Activated CD8-positive, alpha-beta T cell treated with anti-CD3 and anti-CD28 coated beads, Interleukin-2, amount 10 ng/mL, durations not matched to agents 7 days and 5 days (primary cell): ENCODE measurements around the gene F13A1. TPM values are rescaled to one million over a fixed set of nuclear protein-coding genes. Genes with fewer than 3 reads are reported as not detected.

Experiments
- ATAC-seq: fragments of 150-1000 bp; cut with Tn5 transposase; one replicate; pipeline ENCODE4 v1.10.0; 2021; ENCODE audit warnings: moderate library complexity
- CTCF ChIA-PET: fragments of 350-600 bp; sonication (Branson Sonifier 250); formaldehyde crosslinking; loops from one replicate; lab custom pipeline; 2021; ENCODE audit warnings: antibody characterized with exemption; lab: Charles Lee
- POLR2A ChIA-PET: fragments of 350-600 bp; sonication (Branson Sonifier 250); formaldehyde crosslinking; loops from one replicate; lab custom pipeline; 2021; ENCODE audit warnings: antibody characterized with exemption; lab: Charles Lee
- DNase-seq: peaks from one replicate; pipeline ENCODE4 v3.0.0-alpha.2; 2020
- H3K27ac Mint-ChIP-seq: one replicate; pipeline ENCODE4 v1.8.0; 2021; ENCODE audit warnings: mild to moderate bottlenecking, mixed read lengths
- H3K27me3 Mint-ChIP-seq: one replicate; pipeline ENCODE4 v1.8.0; 2021; ENCODE audit warnings: low read depth, mixed read lengths
- H3K36me3 Mint-ChIP-seq: one replicate; pipeline ENCODE4 v1.8.0; 2021; ENCODE audit warnings: low read depth, mixed read lengths
- H3K4me1 Mint-ChIP-seq: one replicate; pipeline ENCODE4 v1.8.0; 2021; ENCODE audit warnings: low read depth, mixed read lengths
- H3K4me3 Mint-ChIP-seq: one replicate; pipeline ENCODE4 v1.8.0; 2021; ENCODE audit warnings: mild to moderate bottlenecking, mixed read lengths
- H3K9me3 Mint-ChIP-seq: one replicate; pipeline ENCODE4 v1.8.0; 2022; ENCODE audit warnings: mixed read lengths; ENCODE audit not compliant: insufficient read depth
- total RNA-seq, 2 experiments: library from RNA; stranded (reverse); gene quantifications; one replicate each; pipeline ENCODE4 v1.2.3, GENCODE V29; 2021

F13A1 gene
- total RNA-seq, 2 experiments from 2014 or later: not detected

DNA sequence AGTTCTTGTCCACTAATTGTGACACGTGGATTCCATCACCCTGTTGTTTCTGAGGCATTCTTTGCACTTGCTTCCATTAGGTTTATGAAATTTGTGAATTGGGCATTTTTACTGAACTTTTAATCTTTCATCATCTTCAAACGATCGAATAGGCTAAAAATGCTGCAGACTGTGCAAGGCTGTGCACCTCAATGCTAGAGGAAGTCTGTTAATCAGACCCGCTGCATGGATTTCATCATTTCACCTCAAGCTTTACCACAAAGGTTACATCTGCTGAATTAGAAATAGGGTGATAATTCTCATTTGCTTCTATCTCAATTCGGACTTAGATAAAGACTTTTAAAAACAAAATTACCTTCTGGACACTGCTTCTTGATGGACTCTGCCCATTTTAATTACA is 27.8 kb upstream of the F13A1 start:
- ATAC-seq (no peak), DNase-seq (no peak)
- H3K9me3 Mint-ChIP-seq: no peaks in the 10 kb centered on the region
- no peak overlapping the region for H3K27ac Mint-ChIP-seq
- no peaks in the 10 kb centered on the region for H3K36me3 Mint-ChIP-seq
- H3K4me3 Mint-ChIP-seq: no peak overlapping the region
- ChIA-PET CTCF (no interaction called here), POLR2A (no interaction called here)
- no peaks in the 10 kb centered on the region for H3K4me1 Mint-ChIP-seq
- peaks cover 13% of the 10 kb centered on the region for H3K27me3 Mint-ChIP-seq

- CTCF ChIA-PET: no interaction called here
- no peaks in the 10 kb centered on the region for H3K4me1 Mint-ChIP-seq
- POLR2A ChIA-PET: no interaction called here
- no peak overlapping the region for H3K4me3 Mint-ChIP-seq
- no peaks in the 10 kb centered on the region for H3K9me3 Mint-ChIP-seq
- H3K27me3 Mint-ChIP-seq: peaks cover 17% of the 10 kb centered on the region
- DNase-seq: no peak
- ATAC-seq: no peak
- no peak overlapping the region for H3K27ac Mint-ChIP-seq
- H3K36me3 Mint-ChIP-seq: no peaks in the 10 kb centered on the region
Observed at GRCh38 chr6:6346427-6347023, 26.1 kb upstream of the F13A1 start.

DNA sequence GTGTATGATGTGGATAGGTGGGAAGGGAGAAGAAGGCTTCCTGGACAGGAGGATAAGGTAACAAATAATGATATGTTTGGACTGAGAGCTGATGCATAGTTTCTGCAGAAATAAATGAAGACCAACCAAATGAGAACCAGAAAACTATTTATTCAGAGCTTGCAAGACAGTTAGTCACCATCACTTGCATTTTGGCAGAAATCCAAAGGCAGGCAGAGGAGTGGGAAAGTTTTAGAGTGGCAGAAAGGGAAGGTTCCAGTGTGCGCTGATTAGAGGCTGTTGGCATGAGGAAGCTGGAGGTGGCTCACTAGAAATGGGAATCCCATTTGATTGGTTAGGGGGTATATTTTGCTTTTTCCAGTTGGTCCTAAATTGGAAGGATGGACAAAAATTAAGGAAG is 13.0 kb upstream of the F13A1 start:
- no peaks in the 10 kb centered on the region for H3K4me1 Mint-ChIP-seq
- H3K27me3 Mint-ChIP-seq: peaks cover 3% of the 10 kb centered on the region
- POLR2A ChIA-PET: interaction anchor here (0.5 kb wide), 1 partner anchor 270 kb away, joined by 5 read pairs; no protein-coding TSS in a partner anchor
- ATAC-seq (no peak), DNase-seq (no peak)
- CTCF ChIA-PET: no interaction called here
- no peak overlapping the region for H3K27ac Mint-ChIP-seq
- no peak overlapping the region for H3K4me3 Mint-ChIP-seq
- H3K36me3 Mint-ChIP-seq: no peaks in the 10 kb centered on the region
- no peaks in the 10 kb centered on the region for H3K9me3 Mint-ChIP-seq

- DNase-seq (no peak), ATAC-seq (no peak)
- H3K9me3 Mint-ChIP-seq: no peaks in the 10 kb centered on the region
- no peak overlapping the region for H3K4me3 Mint-ChIP-seq
- peaks cover 3% of the 10 kb centered on the region for H3K27me3 Mint-ChIP-seq
- no peak overlapping the region for H3K27ac Mint-ChIP-seq
- POLR2A ChIA-PET: interaction anchor here (0.5 kb wide), 1 partner anchor 271 kb away, joined by 5 read pairs; no protein-coding TSS in a partner anchor
- CTCF ChIA-PET: no interaction called here
- H3K4me1 Mint-ChIP-seq: no peaks in the 10 kb centered on the region
- H3K36me3 Mint-ChIP-seq: no peaks in the 10 kb centered on the region
Observed at GRCh38 chr6:6332811-6333244, 12.4 kb upstream of the F13A1 start.

- Mint-ChIP-seq H3K27me3 (peaks cover 3% of the 10 kb centered on the region), H3K4me3 (no peak overlapping the region), H3K9me3 (no peaks in the 10 kb centered on the region), H3K4me1 (no peaks in the 10 kb centered on the region), H3K36me3 (no peaks in the 10 kb centered on the region), H3K27ac (no peak overlapping the region)
- ChIA-PET POLR2A (no interaction called here), CTCF (no interaction called here)
- no peak for DNase-seq
- ATAC-seq: no peak
Observed at GRCh38 chr6:6331946-6332601, 11.6 kb upstream of the F13A1 start.

- H3K27ac Mint-ChIP-seq: no peak overlapping the region
- no peak for ATAC-seq
Observed at GRCh38 chr6:6331393-6331792, 10.9 kb upstream of the F13A1 start.

DNA sequence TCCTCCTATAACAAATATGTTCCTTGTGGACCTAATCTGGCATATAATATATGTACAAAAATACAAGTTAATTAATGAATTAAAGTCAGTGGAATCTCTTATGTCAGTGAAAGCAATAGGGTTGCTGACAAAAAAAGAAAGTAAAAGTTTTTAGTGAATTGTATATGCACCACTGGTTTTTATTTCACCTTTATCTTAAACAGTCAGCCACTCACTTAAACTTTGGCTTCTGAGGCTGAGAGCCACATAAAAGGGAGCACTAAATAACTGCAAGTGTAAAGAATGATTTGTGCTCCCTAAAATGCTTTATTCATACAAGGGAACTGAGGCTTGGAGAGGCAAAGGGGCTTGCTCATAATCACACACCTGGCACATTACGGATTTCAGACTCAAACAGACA is 9.9 kb upstream of the F13A1 start:
- Mint-ChIP-seq H3K27ac (no peak overlapping the region), H3K4me1 (no peaks in the 10 kb centered on the region), H3K36me3 (no peaks in the 10 kb centered on the region), H3K4me3 (no peak overlapping the region), H3K27me3 (peaks cover 6% of the 10 kb centered on the region), H3K9me3 (no peaks in the 10 kb centered on the region)
- ChIA-PET POLR2A (interaction anchor here (0.5 kb wide), 1 partner anchor 1741 kb away, joined by 3 read pairs; no protein-coding TSS in a partner anchor), CTCF (no interaction called here)
- DNase-seq (peak; percentile 1), ATAC-seq (no peak)

More at GRCh38 chr6:6331393-6331792, 10.9 kb upstream of the F13A1 start:
- Mint-ChIP-seq H3K9me3 (no peaks in the 10 kb centered on the region), H3K4me3 (no peak overlapping the region), H3K36me3 (no peaks in the 10 kb centered on the region), H3K4me1 (no peaks in the 10 kb centered on the region), H3K27me3 (peaks cover 5% of the 10 kb centered on the region)
- peak; percentile 12 for DNase-seq
- ChIA-PET POLR2A (no interaction called here), CTCF (no interaction called here)

DNA sequence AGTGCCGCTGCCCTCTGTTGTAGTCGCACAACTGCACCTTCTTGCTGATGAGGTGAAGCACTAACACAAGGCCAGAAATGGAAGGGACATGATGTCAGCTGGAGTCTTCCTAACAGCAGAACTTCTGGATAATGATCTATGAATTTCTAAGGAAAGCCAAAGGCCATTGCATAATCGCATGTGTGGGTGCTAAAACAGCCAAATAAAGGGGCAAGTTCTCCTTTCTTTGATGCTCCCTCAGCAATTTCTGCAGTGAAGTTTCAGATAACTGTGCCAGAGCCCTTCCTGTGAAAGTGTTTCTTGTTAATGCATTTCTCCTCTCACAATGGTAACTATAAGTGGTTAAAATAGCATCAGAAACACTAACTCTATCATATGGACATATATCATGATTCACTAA is 8.0 kb upstream of the F13A1 start:
- H3K27ac Mint-ChIP-seq: no peak overlapping the region
- no peaks in the 10 kb centered on the region for H3K9me3 Mint-ChIP-seq
- no peak overlapping the region for H3K4me3 Mint-ChIP-seq
- CTCF ChIA-PET: no interaction called here
- ATAC-seq (no peak), DNase-seq (peak; percentile 1)
- POLR2A ChIA-PET: no interaction called here
- peaks cover 4% of the 10 kb centered on the region for H3K27me3 Mint-ChIP-seq
- no peaks in the 10 kb centered on the region for H3K36me3 Mint-ChIP-seq
- no peaks in the 10 kb centered on the region for H3K4me1 Mint-ChIP-seq

DNA sequence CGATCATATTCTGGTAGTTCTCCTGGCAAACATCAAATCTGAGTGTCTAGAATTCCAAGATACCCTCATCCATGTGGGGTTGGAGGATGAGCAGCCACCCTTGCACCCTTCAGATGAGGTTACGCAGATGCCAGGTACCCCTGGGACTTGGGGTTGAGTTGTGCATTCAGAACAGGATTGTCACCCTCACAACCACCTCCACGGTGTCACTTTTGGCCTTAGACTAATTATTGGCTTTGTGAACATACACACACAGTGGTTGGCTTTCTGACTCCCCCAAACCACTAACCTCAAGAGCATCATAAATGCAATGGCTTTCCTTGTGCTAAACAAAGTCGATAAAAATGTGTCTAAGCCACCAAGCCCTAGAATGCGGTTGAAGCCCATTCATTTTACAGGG is 2.9 kb upstream of the F13A1 start:
- no peak for ATAC-seq
- ChIA-PET POLR2A (no interaction called here), CTCF (no interaction called here)
- peak; percentile 5 for DNase-seq
- Mint-ChIP-seq H3K4me1 (no peaks in the 10 kb centered on the region), H3K27me3 (peaks cover 35% of the 10 kb centered on the region), H3K36me3 (no peaks in the 10 kb centered on the region), H3K9me3 (no peaks in the 10 kb centered on the region), H3K4me3 (no peak overlapping the region), H3K27ac (no peak overlapping the region)

DNA sequence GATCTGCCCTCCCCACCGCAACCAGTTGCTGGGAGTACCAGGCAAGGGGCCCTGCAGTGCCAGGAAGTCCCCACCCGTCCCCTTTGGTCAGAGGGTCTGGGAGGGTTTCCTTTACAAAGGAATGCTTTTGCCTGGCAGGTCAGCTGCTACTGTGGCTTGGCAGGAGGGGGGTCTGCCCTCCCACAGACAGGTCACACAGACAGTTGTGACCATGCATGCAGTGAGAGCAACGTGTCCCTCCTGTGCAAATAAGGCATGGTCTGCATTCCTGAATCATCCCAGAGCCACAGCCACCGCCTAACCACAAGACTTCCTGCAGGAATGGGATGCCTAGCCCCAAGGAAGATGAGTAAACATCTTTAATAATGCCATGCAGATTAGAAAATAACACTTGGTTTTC is 439 bp upstream of the F13A1 start:
- H3K27me3 Mint-ChIP-seq: peaks cover 42% of the 10 kb centered on the region

GRCh38 chr6:6317825-6318733 is 2.4 kb downstream of the F13A1 start:
- H3K27ac Mint-ChIP-seq: no peak overlapping the region
- DNase-seq (peak; percentile 14), ATAC-seq (no peak)
- no peaks in the 10 kb centered on the region for H3K9me3 Mint-ChIP-seq
- H3K4me1 Mint-ChIP-seq: no peaks in the 10 kb centered on the region
- no peaks in the 10 kb centered on the region for H3K36me3 Mint-ChIP-seq
- peaks cover 45% of the 10 kb centered on the region for H3K27me3 Mint-ChIP-seq
- no peak overlapping the region for H3K4me3 Mint-ChIP-seq
- ChIA-PET POLR2A (no interaction called here), CTCF (no interaction called here)

More for the DNA sequence above, 439 bp upstream of the F13A1 start:
- no peak for ATAC-seq
- no peak overlapping the region for H3K4me3 Mint-ChIP-seq
- no peak overlapping the region for H3K27ac Mint-ChIP-seq
- no peaks in the 10 kb centered on the region for H3K36me3 Mint-ChIP-seq
- peak; percentile 8 for DNase-seq
- H3K9me3 Mint-ChIP-seq: no peaks in the 10 kb centered on the region
- ChIA-PET POLR2A (no interaction called here), CTCF (no interaction called here)
- H3K4me1 Mint-ChIP-seq: no peaks in the 10 kb centered on the region

DNA sequence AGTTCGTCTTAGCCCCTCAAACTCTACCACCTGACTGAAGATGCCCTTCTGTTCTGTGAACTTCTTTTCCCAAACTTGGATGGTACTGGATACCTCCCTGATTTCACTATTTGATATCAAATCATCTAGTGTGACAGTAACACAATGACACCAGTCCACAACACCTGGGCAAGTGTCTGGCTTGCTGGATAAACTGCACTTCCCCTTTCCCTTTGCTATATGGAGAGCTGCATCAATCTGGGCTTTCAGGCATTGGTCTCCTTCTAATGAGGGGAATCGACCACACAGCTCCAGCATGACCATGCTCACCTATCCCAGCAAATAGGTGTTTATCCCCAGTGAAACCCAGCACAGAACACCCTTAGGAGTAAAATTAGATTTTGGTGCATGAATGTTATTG is 3.1 kb downstream of the F13A1 start:
- no peak overlapping the region for H3K4me3 Mint-ChIP-seq
- H3K27ac Mint-ChIP-seq: no peak overlapping the region
- DNase-seq (peak; percentile 9), ATAC-seq (no peak)
- no peaks in the 10 kb centered on the region for H3K36me3 Mint-ChIP-seq
- CTCF ChIA-PET: no interaction called here
- H3K4me1 Mint-ChIP-seq: no peaks in the 10 kb centered on the region
- H3K9me3 Mint-ChIP-seq: no peaks in the 10 kb centered on the region
- peaks cover 42% of the 10 kb centered on the region for H3K27me3 Mint-ChIP-seq
- POLR2A ChIA-PET: no interaction called here
